ENCODE data around the gene GPC6.

DNA sequence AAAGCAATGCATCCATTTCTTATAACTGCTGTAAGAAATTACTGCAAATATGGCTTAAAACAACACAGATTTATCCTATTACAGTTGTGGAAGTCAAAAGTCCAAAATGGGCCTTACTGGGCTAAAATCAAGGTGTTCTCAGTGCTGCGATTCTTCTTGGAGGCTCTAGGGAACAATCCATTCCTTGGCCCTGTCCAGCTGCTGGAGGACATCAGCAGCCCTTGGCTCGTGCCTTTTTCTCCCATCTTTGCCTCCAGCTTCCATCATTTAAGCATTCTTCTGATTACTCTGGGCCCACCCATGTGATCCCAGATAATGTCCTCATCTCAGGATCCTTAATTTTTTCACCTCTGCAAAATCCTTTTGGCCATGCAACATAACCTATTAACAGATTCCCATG lies 645.8 kb downstream of the GPC6 start:
- TF ChIP-seq CTCF (IDR thresholded peaks at IDR 0.05; ENCODE audit: low read depth, low read length) (no peak), POLR2A (IDR thresholded peaks at IDR 0.05; ENCODE audit: extremely low read depth, insufficient read length) (no peak), MAX (IDR thresholded peaks at IDR 0.05; ENCODE audit: low read depth, low read length) (no peak)

All from NB4 (cell line).